Stimulated activated naive B cell treated with anti-CD40 and anti-IgM and Interleukin-4, amounts not matched to agents 10 μg/mL and 1 μg/mL and 100 μg/mL, for 72 hours (primary cell): ENCODE results near the gene EBNA1BP2.
"Not testable (repeated sequence)": the region's sequence is repeated elsewhere in the genome, so short reads cannot be mapped to it uniquely, and the experiment has no call there.

ENCODE experiments used
- ATAC-seq, 2 donors: fragments of 150-1000 bp; cut with Tn5 transposase; replicated peaks; 2 replicates each; pipeline ENCODE4 v1.10.0; 2021; ENCODE audit warnings: moderate library complexity in 1 of 2
- DNase-seq: peaks from one replicate; pipeline ENCODE4 v3.0.0; 2021
- H3K27ac Mint-ChIP-seq: one replicate; pipeline ENCODE4 v1.8.0; 2022; ENCODE audit warnings: mild to moderate bottlenecking, mixed read lengths
- H3K27me3 Mint-ChIP-seq, 2 donors: one replicate each; pipeline ENCODE4 v1.8.0; 2022; ENCODE audit warnings: mixed read lengths in 2 of 2
- H3K36me3 Mint-ChIP-seq, 2 donors: one replicate each; pipeline ENCODE4 v1.8.0; 2022; ENCODE audit warnings: mixed read lengths in 2 of 2, mild to moderate bottlenecking in 1 of 2
- H3K4me1 Mint-ChIP-seq, 2 donors: one replicate each; pipeline ENCODE4 v1.8.0; 2022; ENCODE audit warnings: mixed read lengths in 2 of 2, mild to moderate bottlenecking in 1 of 2
- H3K4me3 Mint-ChIP-seq, 2 donors: one replicate each; pipeline ENCODE4 v1.8.0; 2022; ENCODE audit warnings: mild to moderate bottlenecking in 2 of 2, mixed read lengths in 2 of 2, moderate library complexity in 1 of 2
- H3K9me3 Mint-ChIP-seq, 2 donors: one replicate each; pipeline ENCODE4 v1.8.0; 2022; ENCODE audit warnings: mixed read lengths in 2 of 2, mild to moderate bottlenecking in 1 of 2

Gene EBNA1BP2

GRCh38 chr1:43171876-43172526 lies at the start of gene EBNA1BP2, which contains the start of gene CFAP57:
EBNA1BP2 (minus strand) TSS chr1:43172290; CDS start chr1:43172118, 172 bp downstream.
CFAP57 (plus strand) TSS chr1:43172330; CDS start chr1:43172754, 424 bp downstream.
- peaks cover 21 to 31% of the 10 kb centered on the region in 2 donors for H3K4me1 Mint-ChIP-seq
- peak within 1 kb of the TSS; percentile 96 for H3K27ac Mint-ChIP-seq
- peaks cover 15 to 21% of the 10 kb centered on the region in 2 donors for H3K27me3 Mint-ChIP-seq
- DNase-seq (peak; percentile 92), ATAC-seq (peak; percentile 95 to 97)
- peaks cover 25 to 40% of the 10 kb centered on the region in 2 donors for H3K36me3 Mint-ChIP-seq
- H3K9me3 Mint-ChIP-seq, result no peaks in the 10 kb centered on the region
- H3K4me3 Mint-ChIP-seq, result peak within 1 kb of the TSS; percentile 99

- H3K27me3 Mint-ChIP-seq, result no peaks in the 10 kb centered on the region
- peak overlapping the region; percentile 81 for H3K27ac Mint-ChIP-seq
- H3K4me3 Mint-ChIP-seq, result peak overlapping the region; percentile 8 to 29
- H3K36me3 Mint-ChIP-seq, result peaks cover 17 to 44% of the 10 kb centered on the region in 2 donors
- peaks cover 25 to 48% of the 10 kb centered on the region in 2 donors for H3K4me1 Mint-ChIP-seq
- no peaks in the 10 kb centered on the region for H3K9me3 Mint-ChIP-seq
- no peak for DNase-seq
- ATAC-seq, result no peak
These were observed 49.7 kb upstream of the EBNA1BP2 start for GRCh38 chr1:43221797-43222196.

GRCh38 chr1:43220905-43221778 lies 49.1 kb upstream of the EBNA1BP2 start:
- no peaks in the 10 kb centered on the region for H3K27me3 Mint-ChIP-seq
- peaks cover 17 to 49% of the 10 kb centered on the region in 2 donors for H3K36me3 Mint-ChIP-seq
- no peaks in the 10 kb centered on the region for H3K9me3 Mint-ChIP-seq
- H3K4me3 Mint-ChIP-seq, result peak overlapping the region; percentile 8 to 29
- peaks cover 21 to 43% of the 10 kb centered on the region in 2 donors for H3K4me1 Mint-ChIP-seq
- peak overlapping the region; percentile 81 for H3K27ac Mint-ChIP-seq
- DNase-seq (peak; percentile 68), ATAC-seq (peak; percentile 91 to 94)

- Mint-ChIP-seq H3K27me3 (peaks cover 0 to 4% of the 10 kb centered on the region in 2 donors), H3K4me1 (peaks cover 21 to 31% of the 10 kb centered on the region in 2 donors), H3K4me3 (no peak overlapping the region), H3K27ac (no peak overlapping the region), H3K9me3 (no peaks in the 10 kb centered on the region), H3K36me3 (peaks cover 16 to 34% of the 10 kb centered on the region in 2 donors)
- DNase-seq, result no peak
- ATAC-seq, result no peak
These were observed 45.7 kb upstream of the EBNA1BP2 start for GRCh38 chr1:43217747-43218146.

- H3K4me3 Mint-ChIP-seq, result no peak overlapping the region
- no peaks in the 10 kb centered on the region for H3K9me3 Mint-ChIP-seq
- no peak for ATAC-seq
- H3K4me1 Mint-ChIP-seq, result peaks cover 3 to 6% of the 10 kb centered on the region in 2 donors
- H3K27me3 Mint-ChIP-seq, result peaks cover 0 to 4% of the 10 kb centered on the region in 2 donors
- DNase-seq, result no peak
- peak overlapping the region; percentile 27 for H3K27ac Mint-ChIP-seq
- H3K36me3 Mint-ChIP-seq, result peaks cover 7 to 24% of the 10 kb centered on the region in 2 donors
These were observed 42.7 kb upstream of the EBNA1BP2 start for GRCh38 chr1:43214501-43215444.

GRCh38 chr1:43208277-43208676 lies 36.2 kb upstream of the EBNA1BP2 start:
- DNase-seq, H3K27me3 Mint-ChIP-seq, H3K4me3 Mint-ChIP-seq, ATAC-seq, H3K27ac Mint-ChIP-seq, H3K9me3 Mint-ChIP-seq: not testable (repeated sequence)
- Mint-ChIP-seq H3K36me3 (peaks cover 8 to 21% of the 10 kb centered on the region in 2 donors), H3K4me1 (peaks cover 9 to 15% of the 10 kb centered on the region in 2 donors)

GRCh38 chr1:43207229-43207853 lies 35.3 kb upstream of the EBNA1BP2 start:
- H3K36me3 Mint-ChIP-seq, result peaks cover 8 to 21% of the 10 kb centered on the region in 2 donors

GRCh38 chr1:43206600-43207228 lies 34.6 kb upstream of the EBNA1BP2 start:
- no peak for DNase-seq

More at GRCh38 chr1:43207229-43207853, 35.3 kb upstream of the EBNA1BP2 start:
- no peaks in the 10 kb centered on the region for H3K27me3 Mint-ChIP-seq
- H3K4me1 Mint-ChIP-seq, result peaks cover 9 to 15% of the 10 kb centered on the region in 2 donors
- peaks cover 0 to 6% of the 10 kb centered on the region in 2 donors for H3K9me3 Mint-ChIP-seq
- DNase-seq (no peak), ATAC-seq (peak in 1 of 2 donors; percentile 24)
- peak overlapping the region; percentile 2 to 18 for H3K4me3 Mint-ChIP-seq
- no peak overlapping the region for H3K27ac Mint-ChIP-seq

GRCh38 chr1:43205671-43206070 lies 33.6 kb upstream of the EBNA1BP2 start:
- peaks cover 8 to 21% of the 10 kb centered on the region in 2 donors for H3K36me3 Mint-ChIP-seq
- peaks cover 9 to 15% of the 10 kb centered on the region in 2 donors for H3K4me1 Mint-ChIP-seq
- H3K27ac Mint-ChIP-seq, result no peak overlapping the region
- ATAC-seq, result no peak
- H3K27me3 Mint-ChIP-seq, result no peaks in the 10 kb centered on the region
- peaks cover 0 to 6% of the 10 kb centered on the region in 2 donors for H3K9me3 Mint-ChIP-seq
- H3K4me3 Mint-ChIP-seq, result no peak overlapping the region
- no peak for DNase-seq

More at GRCh38 chr1:43206600-43207228, 34.6 kb upstream of the EBNA1BP2 start:
- H3K4me3 Mint-ChIP-seq, result peak overlapping the region; percentile 2 to 18
- H3K4me1 Mint-ChIP-seq, result peaks cover 9 to 15% of the 10 kb centered on the region in 2 donors
- peaks cover 8 to 21% of the 10 kb centered on the region in 2 donors for H3K36me3 Mint-ChIP-seq
- no peak overlapping the region for H3K27ac Mint-ChIP-seq
- H3K27me3 Mint-ChIP-seq, result no peaks in the 10 kb centered on the region
- no peak for ATAC-seq
- H3K9me3 Mint-ChIP-seq, result peaks cover 0 to 6% of the 10 kb centered on the region in 2 donors

- no peak for DNase-seq
- Mint-ChIP-seq H3K9me3 (peaks cover 0 to 6% of the 10 kb centered on the region in 2 donors), H3K4me3 (no peak overlapping the region), H3K27me3 (no peaks in the 10 kb centered on the region), H3K4me1 (peaks cover 9 to 15% of the 10 kb centered on the region in 2 donors), H3K27ac (no peak overlapping the region), H3K36me3 (peaks cover 8 to 21% of the 10 kb centered on the region in 2 donors)
- peak; percentile 71 to 90 for ATAC-seq
These were observed 32.3 kb upstream of the EBNA1BP2 start for GRCh38 chr1:43204394-43204793.

GRCh38 chr1:43203859-43204258 lies 31.8 kb upstream of the EBNA1BP2 start:
- no peaks in the 10 kb centered on the region for H3K27me3 Mint-ChIP-seq
- DNase-seq (no peak), ATAC-seq (no peak)
- H3K9me3 Mint-ChIP-seq, result peaks cover 0 to 6% of the 10 kb centered on the region in 2 donors
- no peak overlapping the region for H3K27ac Mint-ChIP-seq
- H3K4me1 Mint-ChIP-seq, result peaks cover 9 to 15% of the 10 kb centered on the region in 2 donors
- H3K4me3 Mint-ChIP-seq, result no peak overlapping the region
- peaks cover 8 to 21% of the 10 kb centered on the region in 2 donors for H3K36me3 Mint-ChIP-seq

GRCh38 chr1:43199093-43199726 lies 27.1 kb upstream of the EBNA1BP2 start:
- Mint-ChIP-seq H3K27ac (no peak overlapping the region), H3K4me3 (no peak overlapping the region), H3K4me1 (peaks cover 2% of the 10 kb centered on the region in 2 donors), H3K27me3 (peaks cover 4 to 5% of the 10 kb centered on the region in 2 donors), H3K9me3 (peaks cover 3 to 5% of the 10 kb centered on the region in 2 donors), H3K36me3 (peaks cover 1 to 11% of the 10 kb centered on the region in 2 donors)
- peak; percentile 60 for DNase-seq
- peak; percentile 97 for ATAC-seq
